ENCODE data around the gene AMOTL2. TPM values are rescaled to one million over a fixed set of nuclear protein-coding genes. Genes with fewer than 3 reads are reported as not detected.
A peak's percentile ranks its signal among the peaks of the same experiment; 100 is the strongest.

Gene AMOTL2
- polyA plus RNA-seq, 2 of the 4 experiments (the other 2 are of a cell fraction), result 41.1 to 44.1 TPM

DNA sequence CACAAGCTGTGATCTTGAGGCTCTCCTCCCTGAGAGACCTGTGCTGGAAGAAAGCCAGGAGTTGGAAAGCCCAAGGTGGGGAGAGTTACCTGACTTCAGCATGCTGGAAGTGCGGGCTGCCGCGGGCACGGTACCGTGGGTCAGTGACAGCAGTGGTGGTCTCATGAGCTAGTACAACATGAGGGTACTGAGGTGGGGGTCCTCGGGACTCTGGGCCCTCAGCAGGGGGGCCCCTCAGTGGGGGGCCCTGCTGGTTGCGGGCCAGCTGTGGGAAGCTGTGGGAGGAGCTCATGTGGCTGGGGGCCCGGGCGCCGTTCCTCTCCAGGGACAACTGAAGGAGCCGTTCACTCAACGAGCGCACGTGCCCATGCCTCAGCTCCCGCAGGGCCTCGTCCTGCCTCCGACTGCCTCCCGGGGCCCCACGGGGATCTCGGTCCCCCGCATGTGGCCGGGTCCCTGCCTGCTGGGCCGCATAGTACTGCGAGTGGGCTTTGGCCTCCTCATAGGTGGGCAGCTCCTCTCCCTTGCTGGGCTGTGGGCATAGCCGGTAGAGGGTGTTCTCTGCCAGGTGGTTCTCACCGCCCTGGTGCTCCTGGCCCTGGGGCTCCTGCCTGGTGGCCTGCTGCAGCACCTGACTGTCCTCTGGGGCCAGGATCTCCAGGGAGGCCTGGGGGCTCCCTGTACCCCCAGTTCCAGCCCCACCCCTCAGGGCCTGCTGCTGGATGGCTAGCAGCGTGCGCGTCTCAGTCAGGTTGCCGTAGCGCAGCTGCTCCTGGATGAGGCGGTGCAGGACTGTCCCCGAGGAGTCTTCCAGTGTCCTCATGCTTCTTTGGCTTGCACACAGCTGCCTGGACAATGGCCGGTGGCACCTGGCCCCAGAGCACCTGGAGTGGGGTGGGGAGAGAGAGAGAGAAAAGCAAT, 3.4 kb downstream of the AMOTL2 start:
- ATAC-seq (no peak), DNase-seq (ENCODE audit: low read depth in 1 of 2, low spot score in 1 of 2) (no peak), FAIRE-seq (no peak)
- WGBS (ENCODE audit: missing lambda C conversion rate), result 72% methylated on average over 7 of the region's 34 CpGs
- ChIA-PET POLR2A (interaction anchor here (1.3 to 1.8 kb wide), 7 partner anchors 13 to 103 kb away, joined by 3 to 5 read pairs (median 4); no protein-coding TSS in a partner anchor), CTCF (interaction anchor here (23.2 to 31.4 kb wide), 2 partner anchors 57 to 108 kb away, joined by 240 to 356 read pairs; partner anchors contain the start of genes ANAPC13 and CEP63)
- H3K4me2 ChIP-seq, result peak overlapping the region; percentile 93
- peak overlapping the region; percentile 74 for H3K4me3 ChIP-seq
- peaks cover 70% of the 10 kb centered on the region for H3K4me1 ChIP-seq
- no peaks in the 10 kb centered on the region for H3K9me3 ChIP-seq
- no peak for TF ChIP-seq PHF8 (IDR thresholded peaks at IDR 0.05; ENCODE audit: borderline replicate concordance, low read depth)
- TF ChIP-seq POLR2AphosphoS2 (conservative IDR thresholded peaks at IDR 0.05; ENCODE audit: low read length), result peak; percentile 14; the same call in 1 of the 2 replicates
- 0 out of 5 replicates have a peak, but pooled peaks of 1 of the 2 experiments have one; percentile 13 for TF ChIP-seq RAD21 (conservative IDR thresholded peaks at IDR 0.05 in 1 of 2, IDR thresholded peaks at IDR 0.05 in 1 of 2)
- peak in 1 of 2 experiments; percentile 28; a peak in 1 of 5 replicates for TF ChIP-seq JUN (IDR thresholded peaks at IDR 0.05)
- peak overlapping the region; percentile 99 to 100 for H3K27ac ChIP-seq

DNA sequence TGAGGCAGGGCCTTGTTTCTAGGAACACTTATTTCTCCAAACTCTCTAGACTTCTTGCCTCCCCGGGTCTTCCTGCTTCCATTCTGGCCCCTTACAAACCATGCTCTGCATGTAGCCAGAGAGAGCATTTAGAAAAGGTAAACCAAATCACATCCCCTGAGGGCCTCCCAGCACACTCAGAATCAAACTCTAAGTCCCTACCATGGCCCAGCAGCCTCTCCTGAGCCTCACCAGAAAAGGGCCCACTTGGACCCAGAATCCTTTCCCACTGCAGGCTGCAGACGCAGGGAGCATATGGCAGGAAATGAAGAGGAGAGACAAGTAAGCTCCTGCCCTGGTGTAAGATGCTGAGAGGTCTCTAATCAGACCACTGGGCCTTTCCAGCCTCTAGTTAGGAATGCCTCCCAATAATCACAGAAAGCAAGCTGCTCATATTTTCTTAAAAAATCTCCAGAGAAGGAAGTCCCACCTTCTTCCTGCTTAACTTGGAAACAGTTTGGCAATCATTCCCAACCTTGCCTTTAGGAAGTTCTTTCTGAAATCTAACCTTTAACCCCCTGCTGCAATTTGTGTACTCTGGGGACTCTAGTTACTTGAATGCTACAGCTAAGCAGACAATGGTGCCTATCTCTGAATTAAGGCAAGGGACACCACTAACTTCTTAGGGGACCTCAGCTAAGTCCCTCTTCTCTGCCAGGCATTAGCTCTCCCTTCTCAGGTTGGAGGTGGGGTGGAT, 4.2 kb downstream of the AMOTL2 start:
- no peak for FAIRE-seq
- no peak for ATAC-seq
- H3K4me2 ChIP-seq, result peak overlapping the region; percentile 93
- peak overlapping the region; percentile 99 to 100 for H3K27ac ChIP-seq
- TF ChIP-seq HDAC2 (IDR thresholded peaks at IDR 0.05), result no peak
- TF ChIP-seq ZSCAN20 (CRISPR knock-in tag; IDR thresholded peaks at IDR 0.05), result no peak
- TF ChIP-seq ZNF302 (CRISPR knock-in tag; IDR thresholded peaks at IDR 0.05), result no peak
- no peak for TF ChIP-seq HES2 (IDR thresholded peaks at IDR 0.05)
- no peaks in the 10 kb centered on the region for H3K9me3 ChIP-seq
- DNase-seq (ENCODE audit: low read depth in 1 of 2, low spot score in 1 of 2), result no peak
- H3K4me1 ChIP-seq, result peaks cover 72% of the 10 kb centered on the region
- ChIA-PET CTCF (interaction anchor here (23.2 to 31.4 kb wide), 2 partner anchors 56 to 109 kb away, joined by 240 to 356 read pairs; partner anchors contain the start of genes ANAPC13 and CEP63), POLR2A (interaction anchor here (1.3 to 1.7 kb wide), 4 partner anchors 38 to 57 kb away, joined by 4 to 5 read pairs (median 4); no protein-coding TSS in a partner anchor)
- H3K4me3 ChIP-seq, result peak overlapping the region; percentile 74
- 67% methylated on average over 2 of the region's 2 CpGs for WGBS (ENCODE audit: missing lambda C conversion rate)

- ChIA-PET CTCF (interaction anchor here (23.2 to 31.4 kb wide), 2 partner anchors 55 to 110 kb away, joined by 240 to 356 read pairs; partner anchors contain the start of genes ANAPC13 and CEP63), POLR2A (interaction anchor here (0.7 to 1.6 kb wide), 3 partner anchors 10 to 54 kb away, joined by 4 read pairs; no protein-coding TSS in a partner anchor)
- H3K4me1 ChIP-seq, result peaks cover 79% of the 10 kb centered on the region
- no peak for FAIRE-seq
- no peak for ATAC-seq
- H3K4me2 ChIP-seq, result peak overlapping the region; percentile 93
- H3K9me3 ChIP-seq, result no peaks in the 10 kb centered on the region
- H3K4me3 ChIP-seq, result peak overlapping the region; percentile 74
- WGBS (ENCODE audit: missing lambda C conversion rate), result 58% methylated on average over 10 of the region's 10 CpGs
- peak overlapping the region; percentile 99 to 100 for H3K27ac ChIP-seq
- no peak for DNase-seq (ENCODE audit: low read depth in 1 of 2, low spot score in 1 of 2)
- no peak for TF ChIP-seq MAFK (IDR thresholded peaks at IDR 0.05; ENCODE audit: partially characterized antibody)
- TF ChIP-seq, protein P1, sequence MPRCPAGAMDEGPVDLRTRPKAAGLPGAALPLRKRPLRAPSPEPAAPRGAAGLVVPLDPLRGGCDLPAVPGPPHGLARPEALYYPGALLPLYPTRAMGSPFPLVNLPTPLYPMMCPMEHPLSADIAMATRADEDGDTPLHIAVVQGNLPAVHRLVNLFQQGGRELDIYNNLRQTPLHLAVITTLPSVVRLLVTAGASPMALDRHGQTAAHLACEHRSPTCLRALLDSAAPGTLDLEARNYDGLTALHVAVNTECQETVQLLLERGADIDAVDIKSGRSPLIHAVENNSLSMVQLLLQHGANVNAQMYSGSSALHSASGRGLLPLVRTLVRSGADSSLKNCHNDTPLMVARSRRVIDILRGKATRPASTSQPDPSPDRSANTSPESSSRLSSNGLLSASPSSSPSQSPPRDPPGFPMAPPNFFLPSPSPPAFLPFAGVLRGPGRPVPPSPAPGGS (IDR thresholded peaks at IDR 0.05), result no peak
Observed at GRCh38 chr3:134369231-134369741, 5.0 kb downstream of the AMOTL2 start.

GRCh38 chr3:134368751-134369105, 5.5 kb downstream of the AMOTL2 start:
- FAIRE-seq (no peak), ATAC-seq (no peak), DNase-seq (ENCODE audit: low read depth in 1 of 2, low spot score in 1 of 2) (no peak)
- Histone ChIP-seq H3K4me1 (peaks cover 82% of the 10 kb centered on the region), H3K27ac (peak overlapping the region; percentile 99 to 100), H3K4me3 (peak overlapping the region; percentile 74), H3K4me2 (peak overlapping the region; percentile 93), H3K9me3 (no peaks in the 10 kb centered on the region)
- WGBS (ENCODE audit: missing lambda C conversion rate), result 76% methylated on average over 4 of the region's 4 CpGs
- POLR2A ChIA-PET, result interaction anchor here (1.4 kb wide), 1 partner anchor 13 kb away, joined by 4 read pairs; no protein-coding TSS in a partner anchor
- CTCF ChIA-PET, result interaction anchor here (23.2 to 31.4 kb wide), 2 partner anchors 55 to 110 kb away, joined by 240 to 356 read pairs; partner anchors contain the start of genes ANAPC13 and CEP63
- TF ChIP-seq FOSB (CRISPR knock-in tag; IDR thresholded peaks at IDR 0.05) (no peak), ZC3H11A (IDR thresholded peaks at IDR 0.05) (no peak), GATA3 (IDR thresholded peaks at IDR 0.05; ENCODE audit: borderline replicate concordance) (no peak), NFE2L2 (conservative IDR thresholded peaks at IDR 0.05; ENCODE audit: low read length) (no peak), MYC (IDR thresholded peaks at IDR 0.05; ENCODE audit: borderline replicate concordance, low read length) (no peak), MAZ (IDR thresholded peaks at IDR 0.05; ENCODE audit: borderline replicate concordance, low read depth, low read length) (no peak), EP300 (IDR thresholded peaks at IDR 0.05) (no peak), TP53 (CRISPR knock-in tag; IDR thresholded peaks at IDR 0.05) (no peak), FOXS1 (CRISPR knock-in tag; IDR thresholded peaks at IDR 0.05) (no peak), ESRRA (IDR thresholded peaks at IDR 0.05; ENCODE audit: borderline replicate concordance, low read length) (no peak), CTCF (IDR thresholded peaks at IDR 0.05) (no peak)
- TF ChIP-seq, protein P2, sequence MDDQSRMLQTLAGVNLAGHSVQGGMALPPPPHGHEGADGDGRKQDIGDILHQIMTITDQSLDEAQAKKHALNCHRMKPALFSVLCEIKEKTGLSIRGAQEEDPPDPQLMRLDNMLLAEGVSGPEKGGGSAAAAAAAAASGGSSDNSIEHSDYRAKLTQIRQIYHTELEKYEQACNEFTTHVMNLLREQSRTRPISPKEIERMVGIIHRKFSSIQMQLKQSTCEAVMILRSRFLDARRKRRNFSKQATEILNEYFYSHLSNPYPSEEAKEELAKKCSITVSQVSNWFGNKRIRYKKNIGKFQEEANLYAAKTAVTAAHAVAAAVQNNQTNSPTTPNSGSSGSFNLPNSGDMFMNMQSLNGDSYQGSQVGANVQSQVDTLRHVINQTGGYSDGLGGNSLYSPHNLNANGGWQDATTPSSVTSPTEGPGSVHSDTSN (IDR thresholded peaks at IDR 0.05), result no peak
